GM18519 (cell line): ENCODE data around the gene VASP.

Source experiments
- ATAC-seq: cut with Tn5 transposase; IDR thresholded peaks from one replicate; pipeline ENCODE4 v1.9.1; 2021; ENCODE audit warnings: mild to moderate bottlenecking, moderate library complexity; ENCODE audit not compliant: unreplicated experiment, low FRiP score

Gene VASP

GRCh38 chr19:45473682-45474605, 33.3 kb upstream of the VASP start:
- ATAC-seq: no peak

GRCh38 chr19:45474606-45475521, 32.4 kb upstream of the VASP start:
- no peak for ATAC-seq

- no peak for ATAC-seq
Measured at GRCh38 chr19:45475537-45476291, 31.6 kb upstream of the VASP start.

GRCh38 chr19:45476304-45476703, 31.0 kb upstream of the VASP start:
- ATAC-seq: no peak

GRCh38 chr19:45477186-45477585, 30.1 kb upstream of the VASP start:
- ATAC-seq: no peak

GRCh38 chr19:45477713-45478453, 29.4 kb upstream of the VASP start:
- ATAC-seq: peak; percentile 4

GRCh38 chr19:45478454-45479238, 28.6 kb upstream of the VASP start:
- ATAC-seq: peak; percentile 47

- ATAC-seq: no peak
Measured at GRCh38 chr19:45483033-45483432, 24.2 kb upstream of the VASP start.

- no peak for ATAC-seq
Measured at GRCh38 chr19:45484273-45484945, 22.9 kb upstream of the VASP start.

- peak; percentile 58 for ATAC-seq
Measured at GRCh38 chr19:45485305-45486077, 21.8 kb upstream of the VASP start.

GRCh38 chr19:45488708-45489107, 18.6 kb upstream of the VASP start:
- no peak for ATAC-seq

GRCh38 chr19:45489216-45489855, 17.9 kb upstream of the VASP start:
- no peak for ATAC-seq

GRCh38 chr19:45492137-45492626, 15.1 kb upstream of the VASP start:
- no peak for ATAC-seq

- ATAC-seq: no peak
Measured at GRCh38 chr19:45492627-45493470, 14.4 kb upstream of the VASP start.

- ATAC-seq: no peak
Measured at GRCh38 chr19:45494261-45494916, 12.9 kb upstream of the VASP start.

GRCh38 chr19:45495178-45495577, 12.1 kb upstream of the VASP start:
- no peak for ATAC-seq
